Common myeloid progenitor, CD34-positive (primary cell): ENCODE data around the gene MIS18A.
"Not testable (repeated sequence)": the region's sequence is repeated elsewhere in the genome, so short reads cannot be mapped to it uniquely, and the experiment has no call there.

Experiments used
- CTCF ChIA-PET: fragments of 350-600 bp; sonication (Branson Sonifier 250); formaldehyde crosslinking; loops from one replicate; lab custom pipeline; 2021; ENCODE audit warnings: antibody characterized with exemption; lab: Charles Lee
- POLR2A ChIA-PET: fragments of 350-600 bp; sonication (Branson Sonifier 250); formaldehyde crosslinking; loops from one replicate; lab custom pipeline; 2021; ENCODE audit warnings: antibody characterized with exemption; lab: Charles Lee
- DNase-seq, 3 donors: peaks; one replicate each; pipeline versions ENCODE4 v3.0.0 to v3.0.0-alpha.2; 2013
- H3K27ac ChIP-seq, 2 experiments: 1 replicate in 1 of 2; 2 replicates in 1 of 2; pipeline ENCODE4 v1.7.0; 2013; ENCODE audit warnings: inconsistent platforms in 2 of 2, low read length in 2 of 2, mild to moderate bottlenecking in 2 of 2, low read depth in 1 of 2, moderate library complexity in 1 of 2; ENCODE audit not compliant: severe bottlenecking in 2 of 2, insufficient read depth in 1 of 2, poor library complexity in 1 of 2
- H3K27me3 ChIP-seq, 5 experiments: replicated peaks in 2 of 5; 1 replicate in 3 of 5; 2 replicates in 2 of 5; pipeline versions ENCODE4 v1.6.1 to v1.7.0; 2013; ENCODE audit warnings: low read length in 4 of 5, mild to moderate bottlenecking in 2 of 5, moderate library complexity in 2 of 5, inconsistent platforms in 1 of 5; ENCODE audit not compliant: insufficient read depth in 5 of 5, control insufficient read depth in 4 of 5
- H3K36me3 ChIP-seq, 4 experiments: 1 replicate in 2 of 4; 2 replicates in 2 of 4; pipeline versions ENCODE4 v1.6.1 to v1.7.0; 2013; ENCODE audit warnings: low read length in 3 of 4, control low read depth in 1 of 4, mild to moderate bottlenecking in 1 of 4; ENCODE audit not compliant: control insufficient read depth in 4 of 4, insufficient read depth in 4 of 4
- H3K4me1 ChIP-seq, 4 experiments: 1 replicate in 3 of 4; 2 replicates in 1 of 4; pipeline versions ENCODE4 v1.6.1 to v1.7.1; 2013; ENCODE audit warnings: low read length in 3 of 4, mild to moderate bottlenecking in 3 of 4, control low read depth in 1 of 4, inconsistent platforms in 1 of 4, moderate library complexity in 1 of 4; ENCODE audit not compliant: control insufficient read depth in 4 of 4, insufficient read depth in 4 of 4; ENCODE audit errors: control extremely low read depth in 1 of 4
- H3K4me3 ChIP-seq, 7 experiments: 1 replicate in 4 of 7; 2 replicates in 3 of 7; pipeline versions ENCODE4 v1.5.1 to v1.7.0; 2013; ENCODE audit warnings: mild to moderate bottlenecking in 7 of 7, low read length in 6 of 7, moderate library complexity in 6 of 7, inconsistent platforms in 2 of 7, low read depth in 2 of 7, control low read depth in 1 of 7; ENCODE audit not compliant: insufficient read depth in 4 of 7, control insufficient read depth in 1 of 7; ENCODE audit errors: extremely low read depth in 1 of 7
- H3K9me3 ChIP-seq, 5 experiments: 1 replicate in 4 of 5; 2 replicates in 1 of 5; pipeline versions ENCODE4 v1.6.1 to v1.7.1; 2013; ENCODE audit warnings: low read length in 4 of 5, mild to moderate bottlenecking in 2 of 5, inconsistent platforms in 1 of 5, low read depth in 1 of 5, moderate library complexity in 1 of 5; ENCODE audit not compliant: control insufficient read depth in 4 of 5, insufficient read depth in 2 of 5; ENCODE audit errors: control extremely low read depth in 1 of 5
- WGBS: methylation state at CpG from one replicate; pipeline ENCODE4 v1.1.5; 2013; ENCODE audit not compliant: insufficient coverage; 5-methylcytosine and 5-hydroxymethylcytosine counted together

The MIS18A gene

GRCh38 chr21:32312326-32312725 is 33.5 kb upstream of the MIS18A start:
- no CpG with 5 or more reads among the region's 5 CpGs for WGBS
- peaks cover 6 to 57% (median 46%) of the 10 kb centered on the region in 4 experiments for H3K36me3 ChIP-seq
- POLR2A ChIA-PET = interaction anchor here (0.6 kb wide), 1 partner anchor 34 kb away, joined by 3 read pairs; no protein-coding TSS in a partner anchor

GRCh38 chr21:32311621-32312020 is 32.8 kb upstream of the MIS18A start:
- peaks cover 6 to 52% (median 42%) of the 10 kb centered on the region in 4 experiments for H3K36me3 ChIP-seq
- CTCF ChIA-PET = no interaction called here
- no peaks in the 10 kb centered on the region for H3K27me3 ChIP-seq
- POLR2A ChIA-PET = interaction anchor here (0.6 kb wide), 1 partner anchor 33 kb away, joined by 3 read pairs; no protein-coding TSS in a partner anchor
- H3K27ac ChIP-seq = no peak overlapping the region
- 93% methylated on average over 8 of the region's 9 CpGs for WGBS
- no peak overlapping the region for H3K4me3 ChIP-seq
- DNase-seq = no peak
- no peaks in the 10 kb centered on the region for H3K9me3 ChIP-seq
- H3K4me1 ChIP-seq = no peaks in the 10 kb centered on the region

More at GRCh38 chr21:32312326-32312725, 33.5 kb upstream of the MIS18A start:
- no peak for DNase-seq
- Histone ChIP-seq H3K9me3 (no peaks in the 10 kb centered on the region), H3K27ac (no peak overlapping the region), H3K27me3 (no peaks in the 10 kb centered on the region), H3K4me1 (no peaks in the 10 kb centered on the region), H3K4me3 (no peak overlapping the region)
- CTCF ChIA-PET = no interaction called here

GRCh38 chr21:32310976-32311375 is 32.1 kb upstream of the MIS18A start:
- H3K27me3 ChIP-seq, CTCF ChIA-PET, H3K9me3 ChIP-seq, H3K4me3 ChIP-seq, H3K27ac ChIP-seq, DNase-seq, H3K4me1 ChIP-seq, POLR2A ChIA-PET: not testable (repeated sequence)
- H3K36me3 ChIP-seq = peaks cover 6 to 45% (median 38%) of the 10 kb centered on the region in 4 experiments
- WGBS = 92% methylated on average over 6 of the region's 9 CpGs

GRCh38 chr21:32309906-32310460 is 31.1 kb upstream of the MIS18A start:
- H3K36me3 ChIP-seq = peaks cover 6 to 38% (median 32%) of the 10 kb centered on the region in 4 experiments
- H3K27me3 ChIP-seq = no peaks in the 10 kb centered on the region
- ChIA-PET POLR2A (interaction anchor here (0.6 kb wide), 1 partner anchor 434 kb away, joined by 3 read pairs; no protein-coding TSS in a partner anchor), CTCF (no interaction called here)
- H3K9me3 ChIP-seq = no peaks in the 10 kb centered on the region
- 92% methylated on average over 5 of the region's 7 CpGs for WGBS
- no peak for DNase-seq
- H3K27ac ChIP-seq = no peak overlapping the region
- no peak overlapping the region for H3K4me3 ChIP-seq
- H3K4me1 ChIP-seq = no peaks in the 10 kb centered on the region

- H3K4me3 ChIP-seq = no peak overlapping the region
- ChIA-PET POLR2A (no interaction called here), CTCF (no interaction called here)
- H3K36me3 ChIP-seq = peaks cover 4 to 31% (median 27%) of the 10 kb centered on the region in 4 experiments
- H3K27ac ChIP-seq = no peak overlapping the region
- DNase-seq = no peak
- WGBS = 97% methylated on average over 6 of the region's 10 CpGs
- H3K27me3 ChIP-seq = no peaks in the 10 kb centered on the region
- no peaks in the 10 kb centered on the region for H3K9me3 ChIP-seq
- no peaks in the 10 kb centered on the region for H3K4me1 ChIP-seq
Measured at GRCh38 chr21:32308696-32309095, 29.8 kb upstream of the MIS18A start.

- no peaks in the 10 kb centered on the region for H3K4me1 ChIP-seq
- no peaks in the 10 kb centered on the region for H3K9me3 ChIP-seq
- H3K36me3 ChIP-seq = peaks cover 2 to 25% (median 19%) of the 10 kb centered on the region in 4 experiments
- no peak overlapping the region for H3K27ac ChIP-seq
- CTCF ChIA-PET = interaction anchor here (1.0 to 1.9 kb wide), 3 partner anchors 16 to 28 kb away, joined by 3 to 6 read pairs (median 4); no protein-coding TSS in a partner anchor
- POLR2A ChIA-PET = no interaction called here
- no peaks in the 10 kb centered on the region for H3K27me3 ChIP-seq
- DNase-seq = no peak
- 100% methylated on average over 4 of the region's 4 CpGs for WGBS
- H3K4me3 ChIP-seq = no peak overlapping the region
Measured at GRCh38 chr21:32307706-32308105, 28.9 kb upstream of the MIS18A start.

GRCh38 chr21:32306021-32306780 is 27.4 kb upstream of the MIS18A start:
- CTCF ChIA-PET = interaction anchor here (1.9 kb wide), 1 partner anchor 17 kb away, joined by 6 read pairs; no protein-coding TSS in a partner anchor
- no peak overlapping the region for H3K4me3 ChIP-seq
- 80% methylated on average over 20 of the region's 22 CpGs for WGBS

More at GRCh38 chr21:32306021-32306780, 27.4 kb upstream of the MIS18A start:
- Histone ChIP-seq H3K27ac (no peak overlapping the region), H3K27me3 (no peaks in the 10 kb centered on the region), H3K4me1 (no peaks in the 10 kb centered on the region), H3K36me3 (peaks cover 2 to 16% (median 13%) of the 10 kb centered on the region in 4 experiments), H3K9me3 (no peaks in the 10 kb centered on the region)
- POLR2A ChIA-PET = no interaction called here
- no peak for DNase-seq
